ENCODE data around the gene NAV1.

DNA sequence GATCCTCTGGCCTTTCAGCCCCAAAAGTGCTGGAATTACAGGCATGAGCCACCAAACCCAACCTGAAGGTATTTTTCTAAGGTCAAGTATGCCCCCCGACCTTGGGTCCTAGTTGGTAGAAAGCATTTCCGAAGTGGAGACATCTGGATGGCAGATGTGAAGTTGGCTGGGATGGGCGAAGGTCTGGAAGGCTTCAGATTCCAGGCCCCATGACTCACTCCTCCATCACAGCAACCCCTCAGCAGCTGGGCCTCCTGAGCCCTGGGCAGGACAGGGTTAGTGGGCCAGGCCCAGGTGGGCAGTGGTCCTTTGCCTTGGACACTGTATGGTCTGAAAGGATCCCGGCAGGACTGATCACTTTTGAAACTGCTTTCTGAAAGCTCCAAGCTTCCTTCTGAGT lies 23.3 kb downstream of the NAV1 start:
- TF ChIP-seq, protein P1, sequence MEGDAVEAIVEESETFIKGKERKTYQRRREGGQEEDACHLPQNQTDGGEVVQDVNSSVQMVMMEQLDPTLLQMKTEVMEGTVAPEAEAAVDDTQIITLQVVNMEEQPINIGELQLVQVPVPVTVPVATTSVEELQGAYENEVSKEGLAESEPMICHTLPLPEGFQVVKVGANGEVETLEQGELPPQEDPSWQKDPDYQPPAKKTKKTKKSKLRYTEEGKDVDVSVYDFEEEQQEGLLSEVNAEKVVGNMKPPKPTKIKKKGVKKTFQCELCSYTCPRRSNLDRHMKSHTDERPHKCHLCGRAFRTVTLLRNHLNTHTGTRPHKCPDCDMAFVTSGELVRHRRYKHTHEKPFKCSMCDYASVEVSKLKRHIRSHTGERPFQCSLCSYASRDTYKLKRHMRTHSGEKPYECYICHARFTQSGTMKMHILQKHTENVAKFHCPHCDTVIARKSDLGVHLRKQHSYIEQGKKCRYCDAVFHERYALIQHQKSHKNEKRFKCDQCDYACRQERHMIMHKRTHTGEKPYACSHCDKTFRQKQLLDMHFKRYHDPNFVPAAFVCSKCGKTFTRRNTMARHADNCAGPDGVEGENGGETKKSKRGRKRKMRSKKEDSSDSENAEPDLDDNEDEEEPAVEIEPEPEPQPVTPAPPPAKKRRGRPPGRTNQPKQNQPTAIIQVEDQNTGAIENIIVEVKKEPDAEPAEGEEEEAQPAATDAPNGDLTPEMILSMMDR (IDR thresholded peaks at IDR 0.05): no peak
- TF ChIP-seq POLR2A (IDR thresholded peaks at IDR 0.05): no peak
